GM12874 (cell line): ENCODE data around the gene ZFYVE28.

Experiments used
- TF ChIP-seq, protein P1 (sequence below): IDR thresholded peaks from 2 replicates; pipeline ENCODE4 v1.5.1; 2011; ENCODE audit warnings: low read depth, mild to moderate bottlenecking, control low read depth, low read length, moderate library complexity; ENCODE audit not compliant: insufficient read depth

ZFYVE28 gene

DNA sequence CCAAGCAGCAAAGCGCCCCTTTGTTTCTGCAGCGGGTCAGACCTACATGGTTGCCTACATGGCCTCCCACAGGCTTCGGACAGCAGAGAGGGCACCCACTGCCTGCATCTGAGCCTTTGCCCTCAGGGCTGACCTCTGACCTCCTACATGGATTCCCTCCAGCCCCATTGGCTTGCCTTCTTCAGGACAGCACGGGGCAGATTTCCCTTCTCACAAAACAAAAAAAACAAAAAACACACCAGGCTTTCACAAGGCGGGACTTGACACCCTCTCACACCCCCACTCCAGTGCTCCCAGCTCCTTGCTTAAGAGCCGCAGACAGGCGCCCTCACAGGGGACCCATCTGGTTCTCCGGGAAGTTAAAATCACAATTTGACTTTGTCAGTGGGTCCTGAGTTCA, 32.9 kb downstream of the ZFYVE28 start:
- TF ChIP-seq, protein P1, sequence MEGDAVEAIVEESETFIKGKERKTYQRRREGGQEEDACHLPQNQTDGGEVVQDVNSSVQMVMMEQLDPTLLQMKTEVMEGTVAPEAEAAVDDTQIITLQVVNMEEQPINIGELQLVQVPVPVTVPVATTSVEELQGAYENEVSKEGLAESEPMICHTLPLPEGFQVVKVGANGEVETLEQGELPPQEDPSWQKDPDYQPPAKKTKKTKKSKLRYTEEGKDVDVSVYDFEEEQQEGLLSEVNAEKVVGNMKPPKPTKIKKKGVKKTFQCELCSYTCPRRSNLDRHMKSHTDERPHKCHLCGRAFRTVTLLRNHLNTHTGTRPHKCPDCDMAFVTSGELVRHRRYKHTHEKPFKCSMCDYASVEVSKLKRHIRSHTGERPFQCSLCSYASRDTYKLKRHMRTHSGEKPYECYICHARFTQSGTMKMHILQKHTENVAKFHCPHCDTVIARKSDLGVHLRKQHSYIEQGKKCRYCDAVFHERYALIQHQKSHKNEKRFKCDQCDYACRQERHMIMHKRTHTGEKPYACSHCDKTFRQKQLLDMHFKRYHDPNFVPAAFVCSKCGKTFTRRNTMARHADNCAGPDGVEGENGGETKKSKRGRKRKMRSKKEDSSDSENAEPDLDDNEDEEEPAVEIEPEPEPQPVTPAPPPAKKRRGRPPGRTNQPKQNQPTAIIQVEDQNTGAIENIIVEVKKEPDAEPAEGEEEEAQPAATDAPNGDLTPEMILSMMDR = no peak

DNA sequence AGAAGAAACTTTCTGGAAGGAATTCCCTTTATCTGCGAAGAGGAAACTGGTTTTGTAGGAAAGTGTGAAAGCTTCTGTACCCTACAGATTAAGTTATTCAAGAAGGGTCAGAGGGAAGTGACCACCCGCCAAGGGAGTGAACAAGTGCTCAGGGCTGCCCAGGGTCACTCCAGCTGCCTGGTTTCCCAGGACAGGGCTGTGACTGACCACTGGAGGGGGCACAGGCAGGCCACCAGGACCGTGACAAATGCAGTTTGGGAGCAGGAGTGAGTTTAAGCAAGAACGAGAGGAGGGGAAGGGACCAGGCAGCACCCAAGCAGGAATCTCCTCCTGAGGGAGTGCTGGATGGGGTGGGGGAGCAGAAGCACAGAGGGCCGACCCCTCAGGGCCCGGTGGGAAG, 34.2 kb downstream of the ZFYVE28 start:
- TF ChIP-seq, protein P1 = no peak

DNA sequence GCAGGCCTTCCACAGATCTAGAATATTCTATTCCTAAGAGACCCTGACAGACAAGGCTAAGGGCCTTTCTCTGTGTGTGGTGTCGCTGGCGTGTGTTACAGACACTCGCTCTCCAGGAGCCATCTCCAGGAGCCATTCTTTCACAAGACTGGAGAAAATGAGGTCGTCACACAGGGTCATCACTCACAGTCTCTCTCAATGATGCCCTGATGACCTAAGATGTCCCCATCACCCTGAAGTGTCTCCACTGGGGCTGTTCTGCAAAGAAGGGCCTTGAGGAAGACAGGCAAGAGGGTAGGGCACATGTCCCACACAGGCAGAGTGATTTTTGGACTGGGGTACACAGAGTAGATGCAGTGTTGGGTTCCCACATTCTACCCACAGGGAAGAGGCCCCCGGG, 34.7 kb downstream of the ZFYVE28 start:
- TF ChIP-seq, protein P1 = no peak

DNA sequence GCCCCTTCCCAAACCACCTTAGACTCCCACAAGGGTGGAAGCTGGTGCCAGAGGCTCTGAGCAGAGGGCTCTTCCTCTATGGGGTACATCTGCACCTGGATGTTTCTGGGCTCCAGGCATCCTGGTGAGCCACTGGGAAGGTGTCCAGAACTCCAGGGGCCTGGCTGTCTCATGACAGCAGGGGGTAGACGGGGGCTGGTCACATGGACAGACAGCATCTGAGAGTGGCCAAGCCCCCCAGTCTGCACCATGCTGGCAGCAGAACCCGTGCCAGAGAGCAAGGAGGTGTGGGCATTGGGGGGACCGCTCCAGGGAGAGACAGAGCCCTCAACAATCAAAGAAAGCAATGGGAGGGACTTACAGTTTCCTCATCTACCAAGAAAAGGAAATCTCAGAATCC, 39.5 kb downstream of the ZFYVE28 start:
- TF ChIP-seq, protein P1 = no peak

DNA sequence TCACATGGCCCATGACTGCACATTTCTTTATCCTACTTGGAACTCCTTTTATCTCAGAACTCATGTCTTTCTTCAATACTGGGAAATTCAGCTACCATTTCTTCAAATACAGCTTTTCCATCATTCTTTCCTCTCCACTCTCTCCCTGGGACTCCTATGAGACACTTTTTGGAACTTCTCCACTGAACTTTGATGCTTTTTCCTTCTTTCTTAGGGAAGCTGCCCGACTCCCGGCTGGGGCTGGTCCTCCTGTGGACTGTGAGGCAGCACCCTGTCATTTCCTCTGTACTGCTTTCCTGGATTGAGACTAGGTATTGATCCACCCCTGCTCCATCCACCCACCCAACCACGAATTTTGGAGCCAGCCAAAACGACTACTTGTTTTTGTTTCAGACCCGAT, 40.0 kb downstream of the ZFYVE28 start:
- TF ChIP-seq, protein P1 = no peak

DNA sequence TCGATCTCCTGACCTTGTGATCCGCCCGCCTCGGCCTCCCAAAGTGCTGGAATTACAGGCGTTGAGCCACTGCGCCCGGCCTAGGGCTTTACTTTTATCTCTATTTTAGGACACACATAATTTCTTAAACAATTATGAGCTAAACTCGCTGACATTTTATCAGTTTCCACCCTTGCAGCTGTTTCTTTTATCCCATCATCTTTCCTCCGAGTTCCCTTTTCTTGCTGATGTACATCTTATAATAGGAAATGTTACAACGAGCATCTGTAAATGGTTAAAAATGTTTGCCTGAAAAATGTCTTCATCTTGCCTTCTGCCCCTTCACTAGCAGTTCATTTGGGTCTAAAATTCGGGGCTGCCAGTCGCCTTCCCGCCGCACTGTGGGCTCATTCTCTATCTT, 41.2 kb downstream of the ZFYVE28 start:
- TF ChIP-seq, protein P1 = no peak

DNA sequence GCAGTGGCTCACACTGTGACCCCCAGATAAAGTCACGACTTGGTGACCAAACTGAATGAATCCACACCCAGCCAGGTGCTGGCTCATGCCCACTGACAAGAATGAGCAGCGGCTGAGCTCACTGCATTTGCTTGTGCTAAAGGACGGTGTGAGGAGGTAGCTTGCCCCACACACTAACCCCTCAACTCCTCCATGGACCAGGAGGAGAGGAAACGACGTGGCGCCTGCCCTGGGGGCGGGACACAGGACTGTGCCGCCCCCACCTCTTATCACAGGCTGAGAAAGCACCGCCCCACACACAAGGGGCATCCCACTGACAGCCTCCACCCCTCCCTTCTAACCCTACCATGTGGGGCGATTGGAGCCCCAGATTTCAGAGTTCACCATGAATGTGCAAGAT, 43.0 kb downstream of the ZFYVE28 start:
- TF ChIP-seq, protein P1 = no peak

DNA sequence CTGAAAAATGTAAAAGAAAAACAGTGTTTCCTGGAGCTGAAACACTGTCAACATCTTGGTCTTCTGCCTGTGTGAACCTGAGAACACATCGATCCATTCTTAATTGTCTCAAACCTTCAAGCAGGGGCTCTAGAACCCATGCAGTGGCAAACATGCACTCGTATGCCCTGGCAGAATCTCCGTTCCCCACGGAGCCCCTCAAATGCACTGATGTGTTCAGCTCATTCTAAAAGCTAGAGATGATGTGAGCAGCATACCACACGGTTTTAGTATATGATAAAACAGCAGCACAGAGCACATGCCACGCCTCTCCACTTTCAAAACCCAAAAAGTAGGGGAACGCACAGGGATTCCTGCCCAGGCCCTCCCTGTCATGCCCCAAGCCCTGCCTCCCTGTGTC, 44.9 kb downstream of the ZFYVE28 start:
- TF ChIP-seq, protein P1 = no peak
